Stimulated activated CD4-positive, alpha-beta T cell treated with anti-CD3 and anti-CD28 coated beads, Interleukin-2, amount 100 ng/mL, for 48 hours (primary cell): ENCODE data around the gene CADM1.

Source experiments
- DNase-seq, 2 donors: peaks; one replicate each; pipeline ENCODE4 v3.0.0-alpha.2; 2020

CADM1 gene

DNA sequence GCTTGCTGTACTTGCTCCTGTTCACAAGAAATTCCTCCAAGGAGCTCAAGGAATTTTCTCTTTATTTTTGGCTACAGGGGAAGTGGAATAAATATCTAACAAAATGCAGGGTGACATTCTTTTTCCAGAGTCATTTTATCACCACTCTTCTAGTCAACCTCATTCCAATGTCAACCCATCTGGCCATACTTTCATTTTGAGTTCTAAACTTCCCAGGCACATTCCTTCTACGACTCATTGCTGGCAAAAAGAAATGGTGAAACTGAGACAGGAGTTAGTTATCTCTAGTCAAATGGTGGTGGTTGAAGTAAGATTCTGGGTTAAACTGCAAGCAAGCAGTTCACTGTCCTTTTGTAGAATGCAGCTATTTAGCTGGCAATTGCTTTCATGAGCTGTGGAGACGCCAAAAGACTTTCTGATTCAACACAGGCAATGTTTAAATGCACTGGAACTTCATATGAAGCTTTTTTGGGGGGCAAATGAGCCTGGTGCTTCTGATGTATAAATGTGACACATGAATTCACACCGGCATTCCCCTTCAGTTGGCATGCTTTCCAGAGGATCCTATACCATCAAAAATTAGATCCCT, 304.6 kb downstream of the CADM1 start:
- DNase-seq, result no peak

- DNase-seq, result no peak
These were observed 305.9 kb downstream of the CADM1 start for GRCh38 chr11:115198321-115198741.

GRCh38 chr11:115197433-115197832, 306.8 kb downstream of the CADM1 start:
- DNase-seq, result no peak

DNA sequence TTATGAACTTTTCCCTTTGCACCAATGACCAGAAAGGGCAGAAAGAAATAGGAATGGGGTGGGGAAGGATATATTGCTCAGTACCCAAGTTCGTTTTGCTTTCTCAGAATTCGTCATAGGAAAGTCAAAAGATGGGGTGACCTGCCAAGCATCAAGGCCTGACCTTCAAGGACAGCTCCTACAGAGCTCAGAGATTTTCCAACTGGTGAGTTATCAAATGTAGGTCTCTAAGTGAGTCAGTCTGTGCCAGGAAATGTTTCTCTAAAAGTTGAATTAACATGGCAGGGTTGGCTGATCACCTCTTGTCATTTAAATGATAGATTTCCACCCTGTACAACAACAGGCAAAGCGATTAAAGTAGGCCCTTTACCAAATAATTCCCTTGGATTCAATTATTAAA, 307.2 kb downstream of the CADM1 start:
- no peak for DNase-seq

- DNase-seq, result no peak
These were observed 309.5 kb downstream of the CADM1 start for GRCh38 chr11:115194802-115195110.

DNA sequence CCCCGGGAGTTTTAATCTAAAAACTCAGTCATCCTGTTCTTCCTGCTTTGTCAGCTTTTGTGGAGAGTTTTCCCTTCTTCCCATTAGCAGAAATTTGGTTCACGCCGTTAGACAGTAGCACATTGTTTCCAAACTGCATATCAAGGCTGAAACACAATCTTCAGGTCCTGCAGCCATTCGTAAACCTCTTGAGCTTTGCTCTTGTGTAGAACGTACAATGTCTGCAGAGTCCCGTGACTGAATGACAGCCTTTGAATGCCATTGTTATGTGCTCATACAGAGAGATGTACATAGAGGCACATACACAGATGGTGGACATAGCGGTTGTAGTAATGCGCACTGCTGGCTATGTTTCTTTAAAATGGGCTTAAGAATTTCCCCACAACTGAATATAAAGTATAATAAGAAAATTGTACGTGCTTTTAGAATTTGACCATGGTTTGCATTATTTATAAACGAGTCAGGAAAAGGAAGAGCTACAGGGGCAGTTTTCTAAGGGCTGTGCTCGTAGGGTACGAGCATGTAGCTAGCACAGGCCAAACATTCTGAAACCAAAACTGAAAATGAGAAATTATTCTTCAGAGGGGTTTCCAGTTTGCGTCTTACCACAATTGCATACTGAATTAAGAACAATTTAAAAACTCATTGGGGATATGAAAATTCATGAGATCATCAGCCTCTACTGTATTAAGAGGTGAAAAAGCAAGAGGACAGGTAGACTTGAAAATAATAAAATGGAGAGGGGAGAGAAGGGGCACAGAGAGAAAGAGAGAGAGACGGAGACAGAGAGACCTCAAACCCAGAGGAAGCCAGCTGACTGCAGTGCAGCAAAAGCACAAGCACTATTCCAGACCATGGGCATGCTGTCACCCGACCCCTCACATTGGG, 310.1 kb downstream of the CADM1 start:
- DNase-seq, result no peak

DNA sequence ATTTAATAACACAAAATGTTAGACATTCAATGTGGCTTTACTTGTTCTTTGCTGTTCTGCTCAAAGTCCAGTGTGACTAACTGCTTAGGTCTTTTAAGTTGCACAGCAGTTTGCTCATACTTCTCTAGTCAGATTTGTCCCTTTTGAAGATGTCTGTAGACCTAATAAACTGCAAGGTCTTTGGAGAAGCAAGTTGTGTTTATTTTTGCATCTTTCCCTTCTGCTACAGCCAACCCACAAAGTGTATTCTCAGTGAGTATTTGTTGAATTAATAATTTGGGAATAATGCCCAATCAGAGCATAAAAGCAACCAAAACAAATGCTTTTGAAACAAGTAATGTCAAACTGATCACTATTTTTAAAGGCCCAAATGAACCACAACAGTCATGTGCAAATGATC, 312.5 kb downstream of the CADM1 start:
- no peak for DNase-seq

DNA sequence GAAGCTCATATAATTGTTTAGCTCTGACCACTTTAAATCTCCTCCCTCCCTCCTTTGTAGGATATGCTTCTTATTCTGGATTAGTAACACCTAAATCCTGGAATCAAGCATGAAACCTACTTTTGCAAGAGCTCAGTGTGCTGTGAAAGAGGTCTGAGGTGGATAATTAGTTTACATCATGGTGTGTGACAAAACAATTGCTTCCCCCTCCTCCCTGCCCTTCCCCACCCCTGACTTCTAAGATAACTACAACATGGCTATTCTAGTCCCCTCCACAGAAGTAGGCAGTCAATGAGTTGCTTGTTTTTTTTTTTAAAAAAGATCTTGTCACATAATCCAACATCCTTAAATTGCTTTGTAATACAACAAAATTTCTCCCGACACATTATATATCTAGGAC, 314.0 kb downstream of the CADM1 start:
- no peak for DNase-seq

- no peak for DNase-seq
These were observed 315.3 kb downstream of the CADM1 start for GRCh38 chr11:115188898-115189278.

- no peak for DNase-seq
These were observed 315.9 kb downstream of the CADM1 start for GRCh38 chr11:115188188-115188897.

DNA sequence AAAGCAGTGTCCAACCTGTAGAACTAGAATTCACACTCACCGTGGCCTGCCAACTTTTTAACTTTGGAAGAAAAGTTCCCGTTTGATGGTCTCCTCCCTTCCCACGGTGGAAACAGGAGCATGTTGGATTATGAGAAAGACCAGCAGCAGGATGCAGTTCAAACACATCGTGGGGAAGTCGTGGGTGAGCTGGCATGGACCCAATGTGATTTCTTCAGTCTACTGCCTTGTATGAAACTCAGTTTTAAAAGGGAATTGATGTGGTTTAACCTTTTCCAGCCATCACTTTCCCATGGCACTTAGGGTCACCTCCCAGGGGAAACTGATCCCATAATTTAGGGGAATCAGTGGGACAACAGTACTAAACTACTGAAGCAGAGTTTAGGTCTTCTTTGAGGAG, 318.3 kb downstream of the CADM1 start:
- no peak for DNase-seq

- DNase-seq, result no peak
These were observed 318.7 kb downstream of the CADM1 start for GRCh38 chr11:115185507-115185906.

- DNase-seq, result no peak
These were observed 319.3 kb downstream of the CADM1 start for GRCh38 chr11:115184901-115185300.

GRCh38 chr11:115183830-115184229, 320.4 kb downstream of the CADM1 start:
- no peak for DNase-seq

GRCh38 chr11:115183136-115183535, 321.1 kb downstream of the CADM1 start:
- no peak for DNase-seq

DNA sequence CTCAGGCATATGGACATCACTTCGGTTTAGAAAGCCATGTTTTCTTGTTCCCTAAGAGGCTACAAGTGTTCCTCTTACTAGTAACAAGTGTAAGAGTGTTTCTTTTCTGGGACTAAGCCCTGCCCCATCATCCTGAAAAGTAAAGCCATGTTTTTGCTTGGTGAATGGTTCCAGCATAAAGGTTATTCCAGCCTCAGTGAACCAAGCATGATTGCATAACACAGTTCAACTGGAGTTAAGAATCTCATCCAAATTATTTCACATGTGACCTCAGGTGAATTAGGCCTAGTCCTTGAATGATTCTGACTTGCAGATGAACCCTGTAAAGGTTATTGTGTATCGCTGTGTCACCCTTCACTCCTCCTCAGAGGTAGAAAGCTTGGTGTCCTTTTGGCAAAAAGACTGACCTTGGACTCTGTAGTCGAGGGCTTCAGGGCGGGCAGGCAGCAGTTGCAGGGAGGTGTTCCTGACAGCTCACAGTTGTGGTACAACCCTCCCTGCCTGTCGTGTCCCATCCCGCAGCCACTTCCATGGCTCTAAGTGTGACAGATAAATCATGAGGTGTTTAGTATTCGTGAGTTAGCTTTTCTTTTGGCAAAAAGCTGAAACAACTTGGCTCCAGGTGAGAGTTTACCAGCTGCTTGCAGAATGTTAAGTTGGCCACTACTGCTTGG, 321.8 kb downstream of the CADM1 start:
- no peak for DNase-seq

- DNase-seq, result no peak
These were observed 322.7 kb downstream of the CADM1 start for GRCh38 chr11:115181538-115181937.

- no peak for DNase-seq
These were observed 323.9 kb downstream of the CADM1 start for GRCh38 chr11:115180272-115180671.

DNA sequence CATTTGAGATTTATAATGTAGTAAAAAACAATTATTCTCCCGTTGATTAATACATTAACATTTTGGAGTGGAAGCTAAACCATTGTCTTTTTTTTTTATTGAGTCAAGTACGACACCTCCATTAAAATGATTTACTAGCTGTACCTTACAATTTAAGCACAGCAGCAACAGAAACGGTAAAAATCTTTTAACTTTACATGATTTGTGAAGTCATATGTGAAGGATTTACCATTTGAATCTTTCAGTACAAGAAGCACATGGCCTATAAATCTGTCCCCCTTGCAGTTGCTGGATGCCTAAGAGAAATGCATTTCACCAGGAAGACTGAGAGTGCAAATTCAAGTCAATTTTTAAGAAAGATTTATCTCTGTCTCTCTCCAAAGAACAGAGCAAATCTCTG, 324.6 kb downstream of the CADM1 start:
- DNase-seq, result no peak

GRCh38 chr11:115178705-115179104, 325.5 kb downstream of the CADM1 start:
- DNase-seq, result no peak

- DNase-seq, result no peak
These were observed 331.1 kb downstream of the CADM1 start for GRCh38 chr11:115173136-115173535.

- peak; percentile 4 to 11 for DNase-seq
These were observed 333.9 kb downstream of the CADM1 start for GRCh38 chr11:115170133-115170815.

- DNase-seq, result no peak
These were observed 335.0 kb downstream of the CADM1 start for GRCh38 chr11:115169251-115169650.
